Measurements from ENCODE around the gene NAA35.

DNA sequence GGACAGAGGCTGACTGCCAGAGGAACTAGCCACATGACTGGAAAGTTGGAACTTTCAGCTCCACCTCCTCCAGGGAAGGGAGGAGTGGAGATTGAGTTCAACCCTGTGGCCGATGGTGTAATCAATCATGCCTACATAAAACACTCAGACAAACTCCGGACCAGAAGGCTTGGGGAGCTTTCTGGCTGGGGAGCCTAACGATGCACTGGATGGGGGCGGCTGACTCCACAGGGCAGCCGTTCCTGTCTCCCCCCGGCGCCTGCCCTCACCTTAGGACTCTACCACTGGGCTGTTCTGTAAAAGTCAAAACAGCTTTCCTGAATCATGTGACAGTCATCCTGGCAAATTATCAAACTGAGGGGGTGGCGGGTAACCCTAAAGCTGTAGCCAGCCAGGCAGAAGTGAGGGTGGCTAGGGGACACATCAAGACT, 100.4 kb downstream of the NAA35 start:
- no peak for TF ChIP-seq POLR2A (IDR thresholded peaks at IDR 0.05)
- TF ChIP-seq, protein P1, sequence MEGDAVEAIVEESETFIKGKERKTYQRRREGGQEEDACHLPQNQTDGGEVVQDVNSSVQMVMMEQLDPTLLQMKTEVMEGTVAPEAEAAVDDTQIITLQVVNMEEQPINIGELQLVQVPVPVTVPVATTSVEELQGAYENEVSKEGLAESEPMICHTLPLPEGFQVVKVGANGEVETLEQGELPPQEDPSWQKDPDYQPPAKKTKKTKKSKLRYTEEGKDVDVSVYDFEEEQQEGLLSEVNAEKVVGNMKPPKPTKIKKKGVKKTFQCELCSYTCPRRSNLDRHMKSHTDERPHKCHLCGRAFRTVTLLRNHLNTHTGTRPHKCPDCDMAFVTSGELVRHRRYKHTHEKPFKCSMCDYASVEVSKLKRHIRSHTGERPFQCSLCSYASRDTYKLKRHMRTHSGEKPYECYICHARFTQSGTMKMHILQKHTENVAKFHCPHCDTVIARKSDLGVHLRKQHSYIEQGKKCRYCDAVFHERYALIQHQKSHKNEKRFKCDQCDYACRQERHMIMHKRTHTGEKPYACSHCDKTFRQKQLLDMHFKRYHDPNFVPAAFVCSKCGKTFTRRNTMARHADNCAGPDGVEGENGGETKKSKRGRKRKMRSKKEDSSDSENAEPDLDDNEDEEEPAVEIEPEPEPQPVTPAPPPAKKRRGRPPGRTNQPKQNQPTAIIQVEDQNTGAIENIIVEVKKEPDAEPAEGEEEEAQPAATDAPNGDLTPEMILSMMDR (IDR thresholded peaks at IDR 0.05): no peak

Measured in breast epithelium (tissue), 3 donors.